ENCODE measurements around the gene REG3G.

Gene REG3G

DNA sequence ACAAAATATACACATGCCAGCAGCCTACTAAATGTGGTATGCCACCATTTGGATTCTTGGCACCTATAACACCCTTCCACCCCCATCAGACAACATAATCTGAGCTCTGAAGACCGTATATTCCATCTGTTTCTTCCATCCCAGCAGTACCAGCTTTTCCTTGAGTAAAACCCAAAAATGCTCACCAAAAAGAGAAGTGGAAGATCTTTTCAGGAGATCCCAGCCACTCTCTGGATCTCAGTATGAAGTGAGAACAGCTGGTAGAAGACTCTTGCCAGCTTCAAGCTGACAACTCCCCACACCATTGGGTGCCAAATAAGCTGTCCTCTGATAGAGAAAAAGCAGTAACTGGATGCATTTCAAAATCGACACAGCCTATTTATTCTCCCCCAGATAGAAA is 39.7 kb downstream of the REG3G start:
- TF ChIP-seq, protein P1, sequence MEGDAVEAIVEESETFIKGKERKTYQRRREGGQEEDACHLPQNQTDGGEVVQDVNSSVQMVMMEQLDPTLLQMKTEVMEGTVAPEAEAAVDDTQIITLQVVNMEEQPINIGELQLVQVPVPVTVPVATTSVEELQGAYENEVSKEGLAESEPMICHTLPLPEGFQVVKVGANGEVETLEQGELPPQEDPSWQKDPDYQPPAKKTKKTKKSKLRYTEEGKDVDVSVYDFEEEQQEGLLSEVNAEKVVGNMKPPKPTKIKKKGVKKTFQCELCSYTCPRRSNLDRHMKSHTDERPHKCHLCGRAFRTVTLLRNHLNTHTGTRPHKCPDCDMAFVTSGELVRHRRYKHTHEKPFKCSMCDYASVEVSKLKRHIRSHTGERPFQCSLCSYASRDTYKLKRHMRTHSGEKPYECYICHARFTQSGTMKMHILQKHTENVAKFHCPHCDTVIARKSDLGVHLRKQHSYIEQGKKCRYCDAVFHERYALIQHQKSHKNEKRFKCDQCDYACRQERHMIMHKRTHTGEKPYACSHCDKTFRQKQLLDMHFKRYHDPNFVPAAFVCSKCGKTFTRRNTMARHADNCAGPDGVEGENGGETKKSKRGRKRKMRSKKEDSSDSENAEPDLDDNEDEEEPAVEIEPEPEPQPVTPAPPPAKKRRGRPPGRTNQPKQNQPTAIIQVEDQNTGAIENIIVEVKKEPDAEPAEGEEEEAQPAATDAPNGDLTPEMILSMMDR (IDR thresholded peaks at IDR 0.05; ENCODE audit: low read depth, low read length) = no peak
- no peak for DNase-seq (ENCODE audit: low read depth in 2 of 2)
- H3K4me3 ChIP-seq (replicated peaks in 1 of 2; ENCODE audit: low read depth in 2 of 2, low read length in 2 of 2) = no peak overlapping the region

DNA sequence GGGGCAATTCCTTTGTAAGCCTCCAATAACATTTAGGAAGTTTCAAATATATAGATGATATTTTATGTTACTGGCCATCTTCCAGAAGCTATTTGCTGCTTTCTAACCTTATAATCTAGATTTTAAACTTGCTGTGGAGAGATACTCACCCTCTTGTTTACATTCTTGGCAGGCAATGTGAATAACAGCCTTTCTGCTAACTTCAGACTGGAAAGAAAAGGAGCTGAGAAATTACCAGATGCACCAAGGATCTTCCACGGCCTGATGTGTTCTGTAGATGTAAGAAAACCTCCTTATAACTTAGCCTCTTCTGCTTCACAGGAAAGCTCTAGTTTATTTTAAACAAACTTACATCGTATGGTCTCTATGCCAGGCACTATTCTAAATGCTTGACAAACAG is 45.6 kb downstream of the REG3G start:
- H3K4me3 ChIP-seq (replicated peaks in 1 of 2; ENCODE audit: low read depth in 2 of 2, low read length in 2 of 2) = no peak overlapping the region
- TF ChIP-seq, protein P1 (IDR thresholded peaks at IDR 0.05; ENCODE audit: low read depth, low read length) = no peak

More for the DNA sequence above, 45.6 kb downstream of the REG3G start:
- no peak for DNase-seq (ENCODE audit: low read depth in 2 of 2)

Measured in cardiac fibroblast (primary cell).